Measurements from ENCODE around the gene PYGO2.

The PYGO2 gene

GRCh38 chr1:154961207-154962155 lies at the start of gene PYGO2:
PYGO2 (minus strand) TSS chr1:154961782; CDS start chr1:154961576, 206 bp downstream.
- peak; percentile 83 for DNase-seq (ENCODE audit: low read depth)

- no peak for DNase-seq (ENCODE audit: low read depth)
Measured at GRCh38 chr1:155011004-155011416, 49.4 kb upstream of the PYGO2 start.

GRCh38 chr1:155010211-155010918 lies 48.8 kb upstream of the PYGO2 start:
- no peak for DNase-seq (ENCODE audit: low read depth)

- DNase-seq (ENCODE audit: low read depth), result no peak
Measured at GRCh38 chr1:155009742-155010141, 48.2 kb upstream of the PYGO2 start.

- no peak for DNase-seq (ENCODE audit: low read depth)
Measured at GRCh38 chr1:155009221-155009711, 47.7 kb upstream of the PYGO2 start.

GRCh38 chr1:155008015-155008941 lies 46.7 kb upstream of the PYGO2 start:
- peak; percentile 65 for DNase-seq (ENCODE audit: low read depth)

GRCh38 chr1:155007251-155007828 lies 45.8 kb upstream of the PYGO2 start:
- no peak for DNase-seq (ENCODE audit: low read depth)

- no peak for DNase-seq (ENCODE audit: low read depth)
Measured at GRCh38 chr1:155006601-155007101, 45.1 kb upstream of the PYGO2 start.

GRCh38 chr1:155005076-155006011 lies 43.8 kb upstream of the PYGO2 start:
- no peak for DNase-seq (ENCODE audit: low read depth)

GRCh38 chr1:155004352-155005075 lies 42.9 kb upstream of the PYGO2 start:
- no peak for DNase-seq (ENCODE audit: low read depth)

GRCh38 chr1:155003766-155004351 lies 42.3 kb upstream of the PYGO2 start:
- DNase-seq (ENCODE audit: low read depth), result no peak

GRCh38 chr1:155003227-155003765 lies 41.7 kb upstream of the PYGO2 start:
- no peak for DNase-seq (ENCODE audit: low read depth)

GRCh38 chr1:155002464-155003226 lies 41.1 kb upstream of the PYGO2 start, which contains the start of gene ZBTB7B:
ZBTB7B (plus strand) TSS chr1:155002802; CDS start chr1:155014661, 11,859 bp downstream.
- DNase-seq (ENCODE audit: low read depth), result no peak

GRCh38 chr1:155001675-155002463 lies 40.3 kb upstream of the PYGO2 start:
- peak; percentile 98 for DNase-seq (ENCODE audit: low read depth)

- DNase-seq (ENCODE audit: low read depth), result no peak
Measured at GRCh38 chr1:155001425-155001674, 39.8 kb upstream of the PYGO2 start.

- peak; percentile 85 for DNase-seq (ENCODE audit: low read depth)
Measured at GRCh38 chr1:155000726-155001424, 39.3 kb upstream of the PYGO2 start.

- DNase-seq (ENCODE audit: low read depth), result no peak
Measured at GRCh38 chr1:155000411-155000725, 38.8 kb upstream of the PYGO2 start.

All from activated T-cell treated with anti-CD3 and anti-CD28 coated beads for 48 hours (primary cell).